K562 (cell line): ENCODE data around the gene ZNF821. TPM values are rescaled to one million over a fixed set of nuclear protein-coding genes. Genes with fewer than 3 reads are reported as not detected.
A peak's percentile ranks its signal among the peaks of the same experiment; 100 is the strongest.

ENCODE experiments used
- CHD2 ChIP-seq: IDR thresholded peaks from 2 replicates; pipeline ENCODE4 v1.6.1; 2011; ENCODE audit warnings: low read depth, low read length
- CREB1 ChIP-seq, 2 experiments: sonication (generic) in 1 of 2; formaldehyde crosslinking in 1 of 2; IDR thresholded peaks; 2 replicates each; pipeline versions ENCODE4 v1.6.1 to v1.8.0; 2012 to 2022; ENCODE audit warnings: inconsistent platforms in 1 of 2, mild to moderate bottlenecking in 1 of 2, missing genetic modification reagents in 1 of 2, moderate library complexity in 1 of 2
- CSDE1 ChIP-seq, 2 experiments: fragments of 450-650 bp; IDR thresholded peaks; 2 replicates each; pipeline ENCODE4 v1.6.1; 2016; ENCODE audit warnings: mild to moderate bottlenecking in 1 of 2
- CTCFL ChIP-seq: IDR thresholded peaks from 2 replicates; pipeline ENCODE4 v1.6.1; 2011; ENCODE audit warnings: borderline replicate concordance, low read depth, mild to moderate bottlenecking, moderate library complexity, low read length; ENCODE audit not compliant: insufficient read depth, poor library complexity, severe bottlenecking
- E2F6 ChIP-seq, 2 experiments: IDR thresholded peaks; 2 replicates each; pipeline ENCODE4 v1.6.1; 2011; ENCODE audit warnings: borderline replicate concordance in 1 of 2, control low read depth in 1 of 2, low read depth in 1 of 2, low read length in 1 of 2, mild to moderate bottlenecking in 1 of 2, mixed read lengths in 1 of 2, moderate library complexity in 1 of 2; ENCODE audit not compliant: insufficient read depth in 1 of 2, insufficient read length in 1 of 2, poor library complexity in 1 of 2, severe bottlenecking in 1 of 2; ENCODE audit errors: extremely low read depth in 1 of 2
- EP300 ChIP-seq: IDR thresholded peaks from 2 replicates; pipeline ENCODE4 v1.6.1; 2012; ENCODE audit warnings: low read length, improper control_type of control experiment
- FOXA3 ChIP-seq, 2 experiments: fragments of 450-650 bp in 1 of 2; sonication (generic) in 1 of 2; formaldehyde crosslinking; IDR thresholded peaks in 1 of 2; conservative IDR thresholded peaks in 1 of 2; 2 replicates each; pipeline versions ENCODE4 v1.4.0 to v1.8.0; 2020 to 2022; ENCODE audit warnings: mild to moderate bottlenecking in 2 of 2, missing genetic modification reagents in 1 of 2
- HCFC1 ChIP-seq: IDR thresholded peaks from 2 replicates; pipeline ENCODE4 v1.6.1; 2012; ENCODE audit warnings: low read depth, low read length, improper control_type of control experiment
- HMG20B ChIP-seq: fragments of 250-450 bp; sonication (Bioruptor Pico); IDR thresholded peaks from 2 replicates; pipeline ENCODE4 v1.5.0; 2021; ENCODE audit warnings: mild to moderate bottlenecking
- KLF13 ChIP-seq: fragments of 450-650 bp; IDR thresholded peaks from 2 replicates; pipeline ENCODE4 v1.6.1; 2016; ENCODE audit warnings: missing genetic modification characterization, low read depth, mild to moderate bottlenecking, missing compliant biosample characterization, moderate library complexity, borderline replicate concordance
- MTA3 ChIP-seq: fragments of 450-650 bp; formaldehyde crosslinking; IDR thresholded peaks from 2 replicates; pipeline ENCODE4 v1.6.1; 2017; ENCODE audit warnings: mild to moderate bottlenecking, borderline replicate concordance
- NR2F6 ChIP-seq: fragments of 450-650 bp; formaldehyde crosslinking; IDR thresholded peaks from 2 replicates; pipeline ENCODE4 v1.4.0; 2020; ENCODE audit warnings: mild to moderate bottlenecking
- RBM34 ChIP-seq: fragments of 200-400 bp; formaldehyde crosslinking; IDR thresholded peaks from 2 replicates; pipeline ENCODE4 v1.6.1; 2018; ENCODE audit warnings: low read length, borderline replicate concordance; ENCODE audit not compliant: insufficient read depth
- RBM39 ChIP-seq: fragments of 200-400 bp; formaldehyde crosslinking; optimal IDR thresholded peaks from 2 replicates; pipeline ENCODE3; 2018; ENCODE audit warnings: low read depth, low read length
- RCOR1 ChIP-seq, 2 experiments: IDR thresholded peaks; 2 replicates each; pipeline ENCODE4 v1.6.1; 2012; ENCODE audit warnings: low read depth in 2 of 2, low read length in 2 of 2, borderline replicate concordance in 1 of 2, improper control_type of control experiment in 1 of 2
- SMAD4 ChIP-seq: fragments of 250-450 bp; sonication (Bioruptor Pico); conservative IDR thresholded peaks from 2 replicates; pipeline ENCODE4 v1.8.0; 2021; ENCODE audit warnings: inconsistent platforms, mild to moderate bottlenecking, moderate library complexity
- SREBF2 ChIP-seq: sonication (generic); formaldehyde crosslinking; IDR thresholded peaks from 2 replicates; pipeline ENCODE4 v1.4.0; 2020; ENCODE audit warnings: mild to moderate bottlenecking, missing genetic modification reagents
- SRSF3 ChIP-seq: fragments of 200-400 bp; formaldehyde crosslinking; IDR thresholded peaks from 2 replicates; pipeline ENCODE4 v1.6.1; 2016; ENCODE audit warnings: mild to moderate bottlenecking, low read length, moderate library complexity; ENCODE audit not compliant: insufficient read depth
- TCF7 ChIP-seq: sonication (generic); IDR thresholded peaks from 2 replicates; pipeline ENCODE4 v1.6.1; 2016; ENCODE audit warnings: antibody characterized with exemption, borderline replicate concordance
- TCFL5 ChIP-seq: fragments of 250-450 bp; sonication (Bioruptor Pico); conservative IDR thresholded peaks from 2 replicates; pipeline ENCODE4 v1.6.1; 2021; ENCODE audit warnings: mild to moderate bottlenecking, moderate library complexity, matching md5 sums
- ZNF239 ChIP-seq: fragments of 250-450 bp; sonication (Bioruptor Pico); IDR thresholded peaks from 2 replicates; pipeline ENCODE4 v1.4.0; 2020; ENCODE audit warnings: mild to moderate bottlenecking
- ZNF253 ChIP-seq: fragments of 250-450 bp; sonication (Bioruptor Pico); conservative IDR thresholded peaks from 2 replicates; pipeline ENCODE4 v1.6.1; 2021; ENCODE audit warnings: mild to moderate bottlenecking
- ZNF347 ChIP-seq: fragments of 450-650 bp; formaldehyde crosslinking; IDR thresholded peaks from 2 replicates; pipeline ENCODE4 v1.4.0; 2020; ENCODE audit warnings: low read depth, mild to moderate bottlenecking, moderate library complexity
- ZNF79 ChIP-seq: fragments of 250-450 bp; sonication (Bioruptor Pico); IDR thresholded peaks from 2 replicates; pipeline ENCODE4 v1.4.0; 2020; ENCODE audit warnings: low read depth, mild to moderate bottlenecking, moderate library complexity
- polyA plus RNA-seq, 8 experiments: library from polyadenylated mRNA; depleted of rRNA in 4 of 8; stranded (reverse) in 5 of 8; unstranded in 3 of 8; fragments of >200 nt; fragmentation: Nextera tagmentation in 2 of 8; fragmentation: Illumina TruSeq in 1 of 8; extraction: Ambion mirVana in 2 of 8; extraction: Trizol in 1 of 8; gene quantifications; 2 replicates each; pipeline versions ENCODE4 v1.2.1 to v1.2.3, GENCODE V29; 2011 to 2014; ENCODE audit warnings: inconsistent platforms in 1 of 8, missing spikeins in 1 of 8
- total RNA-seq, 7 experiments: library from RNA; depleted of rRNA in 6 of 7; stranded (reverse); fragments of >200 nt in 6 of 7; fragmentation: Illumina TruSeq in 2 of 7; extraction: Trizol in 2 of 7; gene quantifications; 2 replicates each; pipeline versions ENCODE4 v1.2.1 to v1.2.3, GENCODE V29; 2011 to 2021; ENCODE audit warnings: low replicate concordance in 1 of 7

The ZNF821 gene
- total and polyA plus RNA-seq, 9 of the 15 experiments (the other 6 are each of a cell fraction or from before 2014, with no cell fraction given) = 0.38 to 5.6 (median 3.6) TPM

GRCh38 chr16:71894921-71895678 lies 11.1 kb upstream of the ZNF821 start, which contains the start of gene IST1 (continued):
- no peak for TF ChIP-seq HMG20B (CRISPR knock-in tag)
- peak; percentile 97 for TF ChIP-seq MTA3
- TF ChIP-seq ZNF239 (CRISPR knock-in tag) = no peak
- no peak for TF ChIP-seq SRSF3
- TF ChIP-seq SMAD4 (CRISPR knock-in tag) = peak; percentile 94
- TF ChIP-seq ZNF347 (CRISPR knock-in tag) = no peak
- no peak for TF ChIP-seq TCFL5 (CRISPR knock-in tag)
- TF ChIP-seq RBM39 = no peak
- TF ChIP-seq EP300 = no peak
- TF ChIP-seq FOXA3 (CRISPR knock-in tag; conservative IDR thresholded peaks at IDR 0.05 in 1 of 2, IDR thresholded peaks at IDR 0.05 in 1 of 2) = no peak
- TF ChIP-seq RBM34 = no peak
- 0 out of 2 replicates have a peak, but pooled peaks have one; percentile 84 for TF ChIP-seq NR2F6 (CRISPR knock-in tag)
- no peak for TF ChIP-seq SREBF2 (CRISPR knock-in tag)
- peak; percentile 89 for TF ChIP-seq CHD2
- no peak for TF ChIP-seq CSDE1 (IDR thresholded peaks at IDR 0.05)
- TF ChIP-seq CREB1 (IDR thresholded peaks at IDR 0.05) = peak; percentile 75
- peak; percentile 83 for TF ChIP-seq CREB1 (CRISPR knock-in tag; IDR thresholded peaks at IDR 0.05)
- TF ChIP-seq ZNF253 (CRISPR knock-in tag) = no peak
- peak; percentile 77 for TF ChIP-seq TCF7
- TF ChIP-seq E2F6 (IDR thresholded peaks at IDR 0.05; ENCODE audit: borderline replicate concordance in 1 of 2, extremely low read depth in 1 of 2, insufficient read depth in 1 of 2, insufficient read length in 1 of 2, low read depth in 1 of 2, low read length in 1 of 2, poor library complexity in 1 of 2, severe bottlenecking in 1 of 2) = peak; percentile 77 to 82
- TF ChIP-seq KLF13 = peak; percentile 38; the same call in 1 of the 2 replicates
- peak; percentile 55 for TF ChIP-seq HCFC1
- TF ChIP-seq CTCFL = peak; percentile 53
- TF ChIP-seq RCOR1 (IDR thresholded peaks at IDR 0.05; ENCODE audit: borderline replicate concordance in 1 of 2, low read depth in 2 of 2, low read length in 2 of 2) = peak in 1 of 2 experiments; percentile 22; a peak in 1 of 4 replicates
- no peak for TF ChIP-seq ZNF79 (CRISPR knock-in tag)
